Activated CD4-positive, alpha-beta T cell treated with anti-CD3 and anti-CD28 coated beads, Interleukin-2, amount 10 ng/mL, durations not matched to agents 7 days and 5 days (primary cell): Measurements from ENCODE around the gene FDPS. TPM values are rescaled to one million over a fixed set of nuclear protein-coding genes. Genes with fewer than 3 reads are reported as not detected.

ENCODE experiments used
- CTCF ChIA-PET: fragments of 350-600 bp; sonication (Branson Sonifier 250); formaldehyde crosslinking; loops from one replicate; lab custom pipeline; 2021; ENCODE audit warnings: antibody characterized with exemption; lab: Charles Lee
- POLR2A ChIA-PET: fragments of 350-600 bp; sonication (Branson Sonifier 250); formaldehyde crosslinking; loops from one replicate; lab custom pipeline; 2021; ENCODE audit warnings: antibody characterized with exemption; lab: Charles Lee
- DNase-seq: peaks from one replicate; pipeline ENCODE4 v3.0.0-alpha.2; 2020
- H3K27ac Mint-ChIP-seq: one replicate; pipeline ENCODE4 v1.8.0; 2021; ENCODE audit warnings: mild to moderate bottlenecking, moderate library complexity, mixed read lengths
- H3K27me3 Mint-ChIP-seq: one replicate; pipeline ENCODE4 v1.8.0; 2021; ENCODE audit warnings: mixed read lengths
- H3K36me3 Mint-ChIP-seq: one replicate; pipeline ENCODE4 v1.8.0; 2021; ENCODE audit warnings: low read depth, mixed read lengths
- H3K4me1 Mint-ChIP-seq: one replicate; pipeline ENCODE4 v1.8.0; 2021; ENCODE audit warnings: mixed read lengths
- H3K4me3 Mint-ChIP-seq: one replicate; pipeline ENCODE4 v1.8.0; 2021; ENCODE audit warnings: mild to moderate bottlenecking, moderate library complexity, mixed read lengths
- H3K9me3 Mint-ChIP-seq: one replicate; pipeline ENCODE4 v1.8.0; 2021; ENCODE audit warnings: mixed read lengths
- microRNA-seq: library from miRNA; unstranded; fragments of <30 nt; microRNA quantifications from one replicate; pipeline ENCODE4 v1.2.0, GENCODE V29; 2021; ENCODE audit warnings: borderline microRNAs expressed, borderline replicate concordance
- total RNA-seq, 2 experiments: library from RNA; stranded (reverse); gene quantifications; one replicate each; pipeline ENCODE4 v1.2.3, GENCODE V29; 2021

Gene FDPS
- total RNA-seq, 2 experiments from 2014 or later, result 209 to 229 TPM

- Mint-ChIP-seq H3K9me3 (no peaks in the 10 kb centered on the region), H3K27me3 (no peaks in the 10 kb centered on the region), H3K36me3 (peaks cover 56% of the 10 kb centered on the region), H3K4me3 (no peak overlapping the region), H3K4me1 (no peaks in the 10 kb centered on the region), H3K27ac (no peak overlapping the region)
- POLR2A ChIA-PET, result no interaction called here
- no peak for DNase-seq
- CTCF ChIA-PET, result interaction anchor here (0.5 to 2.1 kb wide), 6 partner anchors 16 to 520 kb away, joined by 3 to 8 read pairs (median 4); partner anchors contain the start of gene SYT11
These were observed 30.9 kb downstream of the FDPS start for GRCh38 chr1:155339515-155340097.

DNA sequence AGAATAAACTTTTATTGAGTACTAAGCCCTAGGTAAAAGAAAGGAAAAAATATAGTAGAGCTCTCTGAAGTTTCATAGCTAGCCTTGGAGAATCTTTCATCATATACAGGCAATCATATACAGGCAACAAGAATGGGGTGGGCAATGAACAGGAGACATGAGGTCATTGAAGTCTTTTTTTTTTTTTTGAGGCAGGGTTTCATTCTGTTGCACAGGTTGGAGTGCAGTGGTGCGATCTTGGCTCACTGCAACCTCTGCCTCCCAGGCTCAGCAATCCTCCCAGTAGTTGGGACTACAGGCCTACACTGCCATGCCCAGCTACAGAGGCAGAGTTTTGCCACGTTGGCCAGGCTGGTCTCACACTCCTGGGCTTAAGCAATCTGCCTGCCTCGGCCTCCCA lies 34.2 kb downstream of the FDPS start:
- POLR2A ChIA-PET, result no interaction called here
- no peak overlapping the region for H3K4me3 Mint-ChIP-seq
- no peaks in the 10 kb centered on the region for H3K9me3 Mint-ChIP-seq
- no peaks in the 10 kb centered on the region for H3K27me3 Mint-ChIP-seq
- CTCF ChIA-PET, result interaction anchor here (0.6 to 1.3 kb wide), 4 partner anchors 8 to 835 kb away, joined by 3 to 7 read pairs (median 4); no protein-coding TSS in a partner anchor
- no peak overlapping the region for H3K27ac Mint-ChIP-seq
- H3K4me1 Mint-ChIP-seq, result no peaks in the 10 kb centered on the region
- peaks cover 58% of the 10 kb centered on the region for H3K36me3 Mint-ChIP-seq
- DNase-seq, result no peak

- Mint-ChIP-seq H3K36me3 (peaks cover 49% of the 10 kb centered on the region), H3K27ac (no peak overlapping the region), H3K4me1 (no peaks in the 10 kb centered on the region), H3K9me3 (no peaks in the 10 kb centered on the region), H3K4me3 (no peak overlapping the region), H3K27me3 (no peaks in the 10 kb centered on the region)
- no peak for DNase-seq
- POLR2A ChIA-PET, result no interaction called here
- CTCF ChIA-PET, result interaction anchor here (0.6 to 1.3 kb wide), 4 partner anchors 15 to 424 kb away, joined by 3 to 6 read pairs (median 4); no protein-coding TSS in a partner anchor
These were observed 44.0 kb downstream of the FDPS start for GRCh38 chr1:155352631-155353030.

GRCh38 chr1:155360051-155360450 lies 51.4 kb downstream of the FDPS start:
- CTCF ChIA-PET, result interaction anchor here (0.6 kb wide), 1 partner anchor 11 kb away, joined by 3 read pairs; no protein-coding TSS in a partner anchor
- no peaks in the 10 kb centered on the region for H3K27me3 Mint-ChIP-seq
- no peak for DNase-seq
- H3K36me3 Mint-ChIP-seq, result peaks cover 29% of the 10 kb centered on the region
- no peaks in the 10 kb centered on the region for H3K4me1 Mint-ChIP-seq
- no peaks in the 10 kb centered on the region for H3K9me3 Mint-ChIP-seq
- H3K4me3 Mint-ChIP-seq, result no peak overlapping the region
- POLR2A ChIA-PET, result interaction anchor here (0.6 kb wide), 1 partner anchor 17 kb away, joined by 7 read pairs; no protein-coding TSS in a partner anchor
- no peak overlapping the region for H3K27ac Mint-ChIP-seq

Small RNA genes within 50 kb of the gene (microRNA-seq; reads per million reads assigned to microRNA genes)
- gene MIR555, result not detected

Other genes with a start within 250 kb of the FDPS start
- gene EFNA4, start 245.1 kb upstream of the FDPS start, total RNA-seq, result 1 to 10 TPM; 8.2 to 8.3 TPM
- 1 to 10 TPM; 2.3 to 2.7 TPM for gene EFNA3, start 230.0 kb upstream of the FDPS start, total RNA-seq
- under 1 TPM in 1 of 2 experiments, not detected in 1; 0.15 TPM for gene EFNA1, start 181.0 kb upstream of the FDPS start, total RNA-seq
- gene SLC50A1, start 173.0 kb upstream of the FDPS start, total RNA-seq, result 10 to 100 TPM; 37.2 to 42.3 TPM
- gene DPM3, start 168.3 kb upstream of the FDPS start, total RNA-seq, result 10 to 100 TPM; 50.1 to 58.9 TPM
- gene KRTCAP2, start 135.6 kb upstream of the FDPS start, total RNA-seq, result 100 to 1,000 TPM; 183 to 308 TPM
- 10 to 100 TPM; 14.2 to 15.5 TPM for gene TRIM46, start 135.0 kb upstream of the FDPS start, total RNA-seq
- gene THBS3, start 101.0 kb upstream of the FDPS start, total RNA-seq, result 10 to 100 TPM; 21.2 to 23.6 TPM
- gene MTX1, start 100.2 kb upstream of the FDPS start, total RNA-seq, result 10 to 100 TPM; 32.8 to 37.3 TPM
- 10 to 100 TPM; 22.8 to 22.9 TPM for gene ENTREP3, start 53.4 kb upstream of the FDPS start, total RNA-seq
- gene SCAMP3, start 46.5 kb upstream of the FDPS start, total RNA-seq, result 10 to 100 TPM; 88.7 to 96.4 TPM
- 100 to 1,000 TPM in 1 of 2 experiments, 10 to 100 TPM in 1; 100.0 to 104 TPM for gene CLK2, start 35.4 kb upstream of the FDPS start, total RNA-seq
- gene HCN3, start 31.4 kb upstream of the FDPS start, total RNA-seq, result 1 to 10 TPM; 2.5 to 3.4 TPM
- gene PKLR, start 7.4 kb upstream of the FDPS start, total RNA-seq, result not detected
- 10 to 100 TPM; 30.2 to 31.6 TPM for gene RUSC1, start 12.0 kb downstream of the FDPS start, total RNA-seq